Caco-2 (cell line): ENCODE results near the gene OBP2B. TPM values are rescaled to one million over a fixed set of nuclear protein-coding genes. Genes with fewer than 3 reads are reported as not detected.
"Not testable (repeated sequence)": the region's sequence is repeated elsewhere in the genome, so short reads cannot be mapped to it uniquely, and the experiment has no call there.

Source experiments
- BruUV-seq: library from RNA; stranded (reverse); fragments of 400-500 nt; replicated peaks from 2 replicates; lab custom pipeline; 2021; lab: Mats Ljungman, UMichigan
- CTCF ChIA-PET: fragments of 300-600 bp; sonication (Branson Sonifier 250); formaldehyde crosslinking; loops from one replicate; lab custom pipeline; 2022; ENCODE audit warnings: antibody characterized with exemption; lab: Charles Lee
- POLR2A ChIA-PET: fragments of 300-600 bp; sonication (Branson Sonifier 250); formaldehyde crosslinking; loops from one replicate; lab custom pipeline; 2022; ENCODE audit warnings: antibody characterized with exemption; lab: Charles Lee
- DNase-seq, 2 experiments: peaks; one replicate each; pipeline versions ENCODE4 v3.0.0 to v3.0.0-alpha.2; 2020 to 2022
- H3K27me3 ChIP-seq: replicated peaks from 2 replicates; pipeline ENCODE4 v1.6.0; 2011; ENCODE audit warnings: low read length; ENCODE audit not compliant: control insufficient read depth, insufficient read depth
- H3K36me3 ChIP-seq: 2 replicates; pipeline ENCODE4 v1.5.1; 2011; ENCODE audit warnings: low read length; ENCODE audit not compliant: control insufficient read depth, insufficient read depth
- H3K4me1 ChIP-seq: fragments of 250-450 bp; sonication (Bioruptor Pico); 2 replicates; pipeline ENCODE4 v1.5.1; 2020; ENCODE audit warnings: mild to moderate bottlenecking
- H3K4me3 ChIP-seq: 2 replicates; pipeline ENCODE4 v1.5.1; 2011; ENCODE audit warnings: low read depth, mild to moderate bottlenecking, control low read depth, low read length
- H3K9me3 ChIP-seq: fragments of 250-450 bp; sonication (Bioruptor Pico); 2 replicates; pipeline ENCODE4 v1.5.1; 2020; ENCODE audit warnings: mild to moderate bottlenecking, moderate library complexity
- H3K27ac Mint-ChIP-seq: one replicate; pipeline ENCODE4 v1.8.0; 2022; ENCODE audit warnings: mixed read lengths; ENCODE audit not compliant: unreplicated experiment
- H3K27me3 Mint-ChIP-seq: one replicate; pipeline ENCODE4 v1.8.0; 2022; ENCODE audit warnings: mixed read lengths; ENCODE audit not compliant: insufficient read depth, unreplicated experiment
- H3K36me3 Mint-ChIP-seq: one replicate; pipeline ENCODE4 v1.8.0; 2022; ENCODE audit warnings: mild to moderate bottlenecking, mixed read lengths; ENCODE audit not compliant: insufficient read depth, unreplicated experiment
- H3K4me1 Mint-ChIP-seq: one replicate; pipeline ENCODE4 v1.8.0; 2022; ENCODE audit warnings: low read depth, mixed read lengths; ENCODE audit not compliant: unreplicated experiment
- H3K4me3 Mint-ChIP-seq: one replicate; pipeline ENCODE4 v1.8.0; 2022; ENCODE audit warnings: mild to moderate bottlenecking, moderate library complexity, mixed read lengths; ENCODE audit not compliant: unreplicated experiment
- H3K9me3 Mint-ChIP-seq: one replicate; pipeline ENCODE4 v1.8.0; 2022; ENCODE audit warnings: mixed read lengths; ENCODE audit not compliant: unreplicated experiment
- CTCF ChIP-seq, 2 experiments: fragments of 200-600 bp in 1 of 2; IDR thresholded peaks; 1 replicate in 1 of 2; 2 replicates in 1 of 2; pipeline versions ENCODE4 v1.5.1 to v1.8.0; 2011 to 2022; ENCODE audit warnings: antibody characterized with exemption in 1 of 2, control low read depth in 1 of 2, inconsistent platforms in 1 of 2, low read depth in 1 of 2, low read length in 1 of 2, mild to moderate bottlenecking in 1 of 2, moderate library complexity in 1 of 2; ENCODE audit not compliant: insufficient read depth in 1 of 2, severe bottlenecking in 1 of 2, unreplicated experiment in 1 of 2
- intact Hi-C: fragments of 100-400 bp; cut with micrococcal nuclease; formaldehyde crosslinking; loops from one replicate; pipeline ENCODE4 v1.10.0; 2022; ENCODE audit not compliant: unreplicated experiment
- total RNA-seq: library from RNA; stranded (reverse); gene quantifications from 2 replicates; pipeline ENCODE4 v1.2.3, GENCODE V29; 2022

OBP2B gene
- total RNA-seq, 1 experiment from 2014 or later, result not detected

- H3K36me3 Mint-ChIP-seq, POLR2A ChIA-PET, BruUV-seq, H3K4me3 ChIP-seq, H3K27me3 ChIP-seq, H3K4me1 Mint-ChIP-seq, H3K27ac Mint-ChIP-seq, intact Hi-C loops, H3K4me1 ChIP-seq, CTCF ChIA-PET, H3K4me3 Mint-ChIP-seq, DNase-seq, H3K36me3 ChIP-seq, H3K9me3 ChIP-seq: not testable (repeated sequence)
- H3K27me3 Mint-ChIP-seq, result peaks cover 20% of the 10 kb centered on the region
- H3K9me3 Mint-ChIP-seq, result peaks cover 23% of the 10 kb centered on the region
Measured at GRCh38 chr9:133217333-133217988, 8.4 kb upstream of the OBP2B start.

- POLR2A ChIA-PET, CTCF ChIA-PET, H3K36me3 ChIP-seq, H3K36me3 Mint-ChIP-seq, H3K4me1 ChIP-seq, H3K27me3 ChIP-seq, H3K4me1 Mint-ChIP-seq, H3K4me3 ChIP-seq, H3K27ac Mint-ChIP-seq, H3K9me3 ChIP-seq, DNase-seq, intact Hi-C loops, BruUV-seq, H3K4me3 Mint-ChIP-seq: not testable (repeated sequence)
- peaks cover 16% of the 10 kb centered on the region for H3K27me3 Mint-ChIP-seq
- H3K9me3 Mint-ChIP-seq, result peaks cover 23% of the 10 kb centered on the region
Measured at GRCh38 chr9:133214276-133214675, 5.2 kb upstream of the OBP2B start.

- peaks cover 8% of the 10 kb centered on the region for H3K4me1 Mint-ChIP-seq
- intact Hi-C loops, result no loop called here
- no peak overlapping the region for H3K4me3 Mint-ChIP-seq
- H3K4me1 ChIP-seq, result no peaks in the 10 kb centered on the region
- no TSS peak for BruUV-seq
- peaks cover 22% of the 10 kb centered on the region for H3K9me3 Mint-ChIP-seq
- H3K27me3 ChIP-seq, result no peaks in the 10 kb centered on the region
- no peak overlapping the region for H3K27ac Mint-ChIP-seq
- H3K27me3 Mint-ChIP-seq, result no peaks in the 10 kb centered on the region
- H3K9me3 ChIP-seq, result no peaks in the 10 kb centered on the region
- no peak for TF ChIP-seq CTCF (IDR thresholded peaks at IDR 0.05; ENCODE audit: insufficient read depth in 1 of 2, low read depth in 1 of 2, low read length in 1 of 2, severe bottlenecking in 1 of 2, unreplicated experiment in 1 of 2)
- CTCF ChIA-PET, result no interaction called here
- H3K36me3 ChIP-seq, result no peaks in the 10 kb centered on the region
- DNase-seq, result no peak
- no peak overlapping the region for H3K4me3 ChIP-seq
- H3K36me3 Mint-ChIP-seq, result no peaks in the 10 kb centered on the region
- POLR2A ChIA-PET, result no interaction called here
Measured at GRCh38 chr9:133210609-133211008, 1.6 kb upstream of the OBP2B start.

GRCh38 chr9:133210202-133210532, 1.1 kb upstream of the OBP2B start:
- no peaks in the 10 kb centered on the region for H3K9me3 ChIP-seq
- no TSS peak for BruUV-seq
- Mint-ChIP-seq H3K9me3 (peaks cover 18% of the 10 kb centered on the region), H3K27ac (no peak overlapping the region), H3K4me3 (no peak overlapping the region), H3K27me3 (no peaks in the 10 kb centered on the region), H3K36me3 (no peaks in the 10 kb centered on the region), H3K4me1 (peaks cover 8% of the 10 kb centered on the region)
- DNase-seq, result no peak
- no peak overlapping the region for H3K4me3 ChIP-seq
- ChIA-PET CTCF (no interaction called here), POLR2A (no interaction called here)
- H3K27me3 ChIP-seq, result no peaks in the 10 kb centered on the region
- intact Hi-C loops, result no loop called here
- no peaks in the 10 kb centered on the region for H3K36me3 ChIP-seq
- TF ChIP-seq CTCF (IDR thresholded peaks at IDR 0.05; ENCODE audit: insufficient read depth in 1 of 2, low read depth in 1 of 2, low read length in 1 of 2, severe bottlenecking in 1 of 2, unreplicated experiment in 1 of 2), result no peak
- no peaks in the 10 kb centered on the region for H3K4me1 ChIP-seq

- H3K27ac Mint-ChIP-seq, H3K4me3 Mint-ChIP-seq, H3K4me3 ChIP-seq, H3K9me3 ChIP-seq, intact Hi-C loops, BruUV-seq, DNase-seq, H3K36me3 Mint-ChIP-seq, H3K4me1 Mint-ChIP-seq, H3K27me3 ChIP-seq, H3K36me3 ChIP-seq, H3K4me1 ChIP-seq, H3K27me3 Mint-ChIP-seq, POLR2A ChIA-PET, CTCF ChIA-PET: not testable (repeated sequence)
- H3K9me3 Mint-ChIP-seq, result peaks cover 12% of the 10 kb centered on the region
Measured at GRCh38 chr9:133209327-133210201, 514 bp upstream of the OBP2B start.
